Nephron (organoid): ENCODE measurements around the gene DDB1.

Source experiments
- H3K27ac Mint-ChIP-seq, 3 experiments: 2 replicates each; pipeline ENCODE4 v1.8.0; 2020; ENCODE audit warnings: mixed read lengths in 3 of 3, mild to moderate bottlenecking in 2 of 3, moderate library complexity in 1 of 3
- H3K27me3 Mint-ChIP-seq: 2 replicates; pipeline ENCODE4 v1.8.0; 2021; ENCODE audit warnings: low read depth, mild to moderate bottlenecking, moderate library complexity, mixed read lengths
- H3K36me3 Mint-ChIP-seq: 2 replicates; pipeline ENCODE4 v1.8.0; 2020; ENCODE audit warnings: low read depth, mixed read lengths
- H3K4me1 Mint-ChIP-seq: 2 replicates; pipeline ENCODE4 v1.8.0; 2020; ENCODE audit warnings: mixed read lengths
- H3K4me3 Mint-ChIP-seq, 3 experiments: 2 replicates each; pipeline ENCODE4 v1.8.0; 2020; ENCODE audit warnings: mild to moderate bottlenecking in 3 of 3, mixed read lengths in 3 of 3, moderate library complexity in 2 of 3
- H3K9me3 Mint-ChIP-seq: 2 replicates; pipeline ENCODE4 v1.8.0; 2020; ENCODE audit warnings: mixed read lengths
- CTCF ChIP-seq, 3 experiments: fragments of 200-600 bp; sonication (generic); IDR thresholded peaks; one replicate each; pipeline ENCODE4 v1.5.0; 2021; ENCODE audit warnings: antibody characterized with exemption in 3 of 3; ENCODE audit not compliant: unreplicated experiment in 3 of 3

The DDB1 gene

DNA sequence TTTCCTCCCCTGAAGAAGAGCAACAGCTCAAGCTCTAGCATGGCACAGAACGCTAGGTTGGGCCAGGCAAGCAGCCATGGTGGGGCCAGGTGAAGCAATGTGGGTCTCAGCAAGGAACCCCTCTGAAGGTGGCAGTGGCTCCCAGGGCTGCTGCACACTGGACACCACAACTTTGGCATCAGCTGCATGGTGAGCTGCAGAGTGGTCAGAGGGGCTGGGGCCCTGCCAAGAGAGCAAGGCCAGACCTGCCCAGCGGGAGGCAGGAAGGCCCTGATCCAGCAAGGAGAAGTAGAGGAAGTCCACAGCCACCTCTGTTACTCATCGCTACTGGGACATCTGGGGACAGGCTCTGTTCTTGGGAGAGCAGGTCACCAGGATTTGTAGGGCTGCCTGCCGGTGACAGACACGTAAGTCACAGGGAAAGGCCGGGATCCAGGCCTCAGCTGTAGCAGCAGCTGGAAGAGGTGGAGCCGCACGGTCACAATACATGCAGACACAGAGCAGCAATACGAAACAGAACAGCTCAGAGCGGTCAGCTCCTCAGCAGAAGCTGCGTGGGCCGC, 16.4 kb upstream of the DDB1 start:
- H3K36me3 Mint-ChIP-seq, result peaks cover 16% of the 10 kb centered on the region
- TF ChIP-seq CTCF (IDR thresholded peaks at IDR 0.05; ENCODE audit: unreplicated experiment in 3 of 3), result no peak
- no peaks in the 10 kb centered on the region for H3K27me3 Mint-ChIP-seq
- peaks cover 5% of the 10 kb centered on the region for H3K4me1 Mint-ChIP-seq
- H3K9me3 Mint-ChIP-seq, result no peaks in the 10 kb centered on the region
- no peak overlapping the region for H3K27ac Mint-ChIP-seq
- no peak overlapping the region for H3K4me3 Mint-ChIP-seq

DNA sequence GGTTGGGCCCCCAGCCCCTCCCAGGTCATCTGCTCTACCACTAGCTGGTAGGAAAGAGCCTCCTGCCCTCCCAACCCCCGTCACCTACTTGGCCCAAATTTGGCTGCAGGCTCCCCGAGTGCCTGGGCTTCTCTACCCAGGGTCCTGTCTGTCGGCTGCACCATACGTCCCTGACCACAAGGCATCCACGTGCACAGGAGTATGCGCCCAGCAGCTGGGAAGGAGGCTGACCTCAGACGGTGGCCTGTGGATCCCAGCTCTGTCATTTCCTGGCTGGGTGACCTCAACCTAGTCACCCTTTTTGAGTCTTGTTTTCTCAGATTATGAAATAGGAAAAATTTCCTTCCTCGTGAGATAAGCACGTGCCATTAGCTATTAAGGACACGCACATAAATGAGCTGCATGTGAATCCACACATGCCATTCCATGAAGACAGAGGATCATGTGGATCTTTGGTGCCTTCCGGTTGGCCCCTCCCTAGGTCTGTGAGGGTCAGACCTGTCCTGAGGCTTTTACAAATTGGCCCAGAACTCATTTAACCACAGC, 15.1 kb upstream of the DDB1 start:
- no peaks in the 10 kb centered on the region for H3K9me3 Mint-ChIP-seq
- H3K36me3 Mint-ChIP-seq, result peaks cover 14% of the 10 kb centered on the region
- H3K4me1 Mint-ChIP-seq, result peaks cover 5% of the 10 kb centered on the region
- TF ChIP-seq CTCF (IDR thresholded peaks at IDR 0.05; ENCODE audit: unreplicated experiment in 3 of 3), result no peak
- no peaks in the 10 kb centered on the region for H3K27me3 Mint-ChIP-seq
- no peak overlapping the region for H3K4me3 Mint-ChIP-seq
- H3K27ac Mint-ChIP-seq, result no peak overlapping the region

DNA sequence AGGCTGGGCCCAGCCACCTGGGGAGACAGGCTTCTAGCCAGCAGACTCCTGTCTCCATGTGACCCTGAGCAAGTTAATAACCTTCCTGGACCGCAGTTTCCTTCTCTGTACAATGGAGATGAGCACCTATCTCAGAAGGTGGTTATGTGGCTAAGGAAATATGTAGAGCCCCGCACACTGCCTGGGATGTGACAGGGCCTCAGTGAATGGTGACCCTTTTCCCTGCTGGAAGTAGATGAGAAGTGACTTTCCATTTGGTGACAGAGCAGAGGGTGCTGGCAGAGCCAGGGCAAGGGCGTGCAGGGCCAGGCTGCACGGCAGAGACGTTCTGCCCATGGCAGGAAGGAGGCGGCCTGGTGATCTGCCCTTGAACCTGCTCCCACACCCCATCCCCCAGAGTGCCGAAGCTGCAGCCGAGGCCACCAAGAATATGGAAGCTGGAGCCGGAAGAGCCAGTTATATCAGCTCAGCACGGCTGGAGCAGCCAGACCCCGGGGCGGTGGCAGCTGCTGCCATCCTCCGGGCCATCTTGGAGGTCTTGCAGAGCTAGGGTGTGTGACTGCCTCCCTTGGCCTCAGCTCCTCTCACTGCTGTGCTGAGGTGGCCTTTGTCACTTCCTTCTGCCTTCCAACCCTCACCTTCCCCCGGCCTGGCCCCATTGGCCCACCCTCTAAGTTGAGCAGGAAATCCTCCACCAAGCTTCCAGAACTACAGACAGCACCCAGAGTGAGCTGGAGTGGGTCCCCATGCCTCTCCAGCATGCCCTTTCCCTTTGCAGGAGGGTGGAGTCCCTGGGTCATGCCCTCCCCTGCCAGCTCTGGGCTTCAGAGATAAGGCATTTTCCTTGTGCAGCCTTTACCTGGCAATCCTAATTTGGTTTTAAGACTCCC, 13.3 kb upstream of the DDB1 start:
- Mint-ChIP-seq H3K27me3 (no peaks in the 10 kb centered on the region), H3K27ac (no peak overlapping the region), H3K4me3 (no peak overlapping the region), H3K9me3 (no peaks in the 10 kb centered on the region), H3K36me3 (peaks cover 12% of the 10 kb centered on the region), H3K4me1 (peaks cover 5% of the 10 kb centered on the region)
- TF ChIP-seq CTCF (IDR thresholded peaks at IDR 0.05; ENCODE audit: unreplicated experiment in 3 of 3), result no peak

DNA sequence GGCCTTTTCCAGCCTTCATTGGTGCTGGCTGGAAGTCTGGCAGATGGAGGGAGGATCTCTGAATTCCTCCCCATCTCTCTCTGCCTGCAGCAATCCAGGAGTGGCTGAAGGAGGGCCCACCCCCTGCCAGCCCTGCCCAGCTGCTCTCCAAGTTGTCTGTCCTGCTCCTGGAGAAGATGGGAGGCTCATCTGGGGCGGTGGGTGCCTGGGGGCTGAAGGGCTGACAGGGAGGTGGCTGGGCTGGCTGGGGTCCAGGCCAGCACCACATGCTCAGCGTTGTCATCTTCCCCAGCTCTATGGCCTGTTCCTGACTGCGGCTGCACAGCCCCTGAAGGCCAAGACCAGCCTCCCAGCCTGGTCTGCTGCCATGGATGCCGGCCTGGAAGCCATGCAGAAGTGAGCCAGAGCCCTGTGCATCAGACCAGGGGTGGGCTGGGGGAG, 12.3 kb upstream of the DDB1 start:
- no peak for TF ChIP-seq CTCF (IDR thresholded peaks at IDR 0.05; ENCODE audit: unreplicated experiment in 3 of 3)
- peak overlapping the region in 1 of 3 experiments; percentile 34 for H3K27ac Mint-ChIP-seq
- H3K4me3 Mint-ChIP-seq, result no peak overlapping the region
- H3K27me3 Mint-ChIP-seq, result no peaks in the 10 kb centered on the region
- H3K9me3 Mint-ChIP-seq, result no peaks in the 10 kb centered on the region
- peaks cover 5% of the 10 kb centered on the region for H3K4me1 Mint-ChIP-seq
- H3K36me3 Mint-ChIP-seq, result peaks cover 15% of the 10 kb centered on the region

- H3K27ac Mint-ChIP-seq, result peak overlapping the region in 1 of 3 experiments; percentile 34
- H3K4me1 Mint-ChIP-seq, result peaks cover 5% of the 10 kb centered on the region
- TF ChIP-seq CTCF (IDR thresholded peaks at IDR 0.05; ENCODE audit: unreplicated experiment in 3 of 3), result no peak
- H3K36me3 Mint-ChIP-seq, result peaks cover 14% of the 10 kb centered on the region
- no peak overlapping the region for H3K4me3 Mint-ChIP-seq
- H3K27me3 Mint-ChIP-seq, result no peaks in the 10 kb centered on the region
- no peaks in the 10 kb centered on the region for H3K9me3 Mint-ChIP-seq
Observed at GRCh38 chr11:61343792-61344745, 11.2 kb upstream of the DDB1 start.
